ENCODE data around the gene KCNAB1.
"Not testable (repeated sequence)": the region's sequence is repeated elsewhere in the genome, so short reads cannot be mapped to it uniquely, and the experiment has no call there.

KCNAB1 gene

DNA sequence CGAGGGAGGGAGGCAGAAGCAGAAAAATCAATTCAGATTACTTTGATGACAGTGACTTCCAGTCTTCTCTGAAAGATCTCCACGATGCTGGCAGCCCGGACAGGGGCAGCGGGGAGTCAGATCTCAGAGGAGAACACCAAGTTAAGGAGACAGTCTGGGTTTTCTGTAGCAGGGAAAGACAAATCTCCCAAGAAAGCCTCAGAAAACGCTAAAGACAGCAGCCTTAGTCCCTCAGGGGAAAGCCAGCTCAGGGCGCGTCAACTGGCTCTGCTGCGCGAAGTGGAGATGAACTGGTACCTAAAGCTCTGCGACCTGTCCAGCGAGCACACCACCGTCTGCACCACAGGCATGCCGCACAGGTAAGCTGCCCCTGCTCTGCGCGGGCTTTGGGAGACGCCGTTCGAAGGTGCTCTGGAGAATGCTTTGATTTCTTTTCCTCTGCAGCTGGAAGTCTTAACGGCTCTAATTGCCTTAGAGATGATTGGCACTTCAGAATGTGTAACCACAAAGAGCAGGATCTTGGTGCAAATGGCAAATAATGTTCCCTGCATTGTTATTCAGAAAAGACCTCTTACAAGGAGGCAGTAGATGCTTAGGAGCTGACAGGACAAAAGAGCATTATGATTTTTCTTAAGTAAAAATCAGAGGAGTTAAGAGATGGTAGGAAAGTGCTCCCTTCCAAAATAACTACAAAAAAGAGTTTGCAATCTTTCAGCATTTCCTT lies at the start of gene KCNAB1:
Gene KCNAB1, plus strand, starts transcription at position 51 of the 724 bp plus-strand sequence.
- DNase-seq (ENCODE audit: low read depth in 3 of 3), result no peak

GRCh38 chr3:156071031-156071430 lies 49.3 kb upstream of the KCNAB1 start:
- DNase-seq (ENCODE audit: low read depth in 3 of 3), result no peak

DNA sequence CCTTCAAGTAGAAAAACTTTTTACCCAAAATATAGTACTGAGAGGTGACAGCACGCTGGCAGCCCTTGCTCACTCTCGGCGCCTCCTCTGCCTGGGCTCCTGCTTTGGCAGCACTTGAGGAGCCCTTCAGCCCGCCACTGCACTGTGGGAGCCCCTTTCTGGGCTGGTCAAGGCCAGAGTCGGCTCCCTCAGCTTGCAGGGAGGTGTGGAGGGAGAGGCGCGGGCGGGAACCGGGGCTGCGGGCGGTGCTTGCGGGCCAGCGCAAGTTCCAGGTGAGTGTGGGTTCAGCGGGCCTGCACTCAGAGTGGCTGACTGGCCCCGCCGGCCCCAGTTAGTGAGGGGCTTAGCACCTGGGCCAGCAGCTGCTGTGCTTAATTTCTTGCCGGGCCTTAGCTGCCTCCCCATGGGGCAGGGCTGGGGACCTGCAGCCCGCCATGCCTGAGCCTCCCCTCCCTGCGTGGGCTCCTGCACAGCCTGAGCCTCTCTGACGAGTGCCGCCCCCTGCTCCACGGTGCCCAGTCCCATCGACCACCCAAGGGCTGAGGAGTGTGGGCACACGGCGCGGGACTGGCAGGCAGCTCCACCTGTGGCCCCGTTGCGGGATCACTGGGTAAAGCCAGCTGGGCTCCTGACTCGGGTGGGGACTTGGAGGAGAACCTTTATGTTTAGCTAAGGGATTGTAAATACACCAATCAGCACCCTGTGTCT lies 47.3 kb upstream of the KCNAB1 start:
- DNase-seq (ENCODE audit: low read depth in 3 of 3), result not testable (repeated sequence)

DNA sequence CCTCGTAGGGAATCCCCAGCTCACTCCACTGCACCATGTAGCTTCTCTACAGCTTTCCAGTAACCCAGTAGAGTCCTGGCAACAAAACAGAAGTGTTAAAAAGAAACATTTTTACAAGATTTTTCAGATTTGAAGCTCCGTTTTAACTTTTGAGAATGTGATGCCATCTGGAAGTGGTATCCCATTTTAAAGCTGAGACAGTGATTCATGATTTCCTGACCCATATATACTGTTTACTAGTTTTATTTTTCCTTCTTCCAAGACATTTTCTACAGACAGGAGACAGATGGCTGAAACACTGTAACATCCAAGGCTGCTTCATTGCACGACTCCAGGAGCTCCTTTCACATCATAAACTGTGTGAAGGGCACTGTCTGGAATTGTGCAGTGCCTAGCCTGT lies 30.3 kb upstream of the KCNAB1 start:
- DNase-seq (ENCODE audit: low read depth in 3 of 3), result no peak

DNA sequence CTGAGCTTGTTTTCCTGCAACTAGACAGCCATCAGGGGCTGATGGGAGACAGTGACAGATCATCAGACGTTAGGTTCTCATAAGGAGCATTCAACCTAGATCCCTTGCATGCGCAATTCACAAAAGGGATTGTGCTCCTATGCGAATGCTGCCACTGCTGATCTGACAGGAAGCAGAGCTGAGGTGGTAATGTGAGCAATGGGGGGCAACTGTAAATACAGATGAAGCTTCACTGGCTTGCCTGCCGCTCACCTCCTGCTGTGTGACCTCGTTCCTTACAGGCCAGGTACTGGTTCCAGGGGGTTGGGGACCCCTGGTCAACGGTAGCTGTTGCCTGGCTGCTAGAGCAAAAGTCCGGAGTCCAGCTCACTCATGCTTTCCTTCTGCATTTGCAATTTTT lies 26.4 kb upstream of the KCNAB1 start:
- DNase-seq (ENCODE audit: low read depth in 3 of 3), result no peak

DNA sequence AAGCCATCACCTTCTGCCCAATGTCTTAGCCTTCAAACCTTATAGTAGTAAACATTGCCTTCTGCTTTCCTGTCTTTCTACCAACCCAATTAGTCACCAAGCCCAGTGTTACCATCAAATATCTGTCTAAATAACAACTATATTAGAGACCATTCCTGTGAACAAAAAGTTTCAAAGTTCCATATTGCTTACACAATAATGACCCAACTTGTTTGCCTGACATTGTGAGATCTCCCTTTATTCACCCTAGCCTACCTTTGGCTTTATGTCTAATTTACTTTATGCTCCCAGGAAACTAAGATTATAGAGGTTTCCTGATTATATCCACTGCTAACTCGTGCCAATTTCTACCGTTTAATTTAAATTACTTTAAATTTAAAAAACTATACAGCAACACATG lies 26.0 kb upstream of the KCNAB1 start:
- DNase-seq (ENCODE audit: low read depth in 3 of 3), result no peak

- DNase-seq (ENCODE audit: low read depth in 3 of 3), result not testable (repeated sequence)
Observed at GRCh38 chr3:156095652-156096051, 24.7 kb upstream of the KCNAB1 start.

DNA sequence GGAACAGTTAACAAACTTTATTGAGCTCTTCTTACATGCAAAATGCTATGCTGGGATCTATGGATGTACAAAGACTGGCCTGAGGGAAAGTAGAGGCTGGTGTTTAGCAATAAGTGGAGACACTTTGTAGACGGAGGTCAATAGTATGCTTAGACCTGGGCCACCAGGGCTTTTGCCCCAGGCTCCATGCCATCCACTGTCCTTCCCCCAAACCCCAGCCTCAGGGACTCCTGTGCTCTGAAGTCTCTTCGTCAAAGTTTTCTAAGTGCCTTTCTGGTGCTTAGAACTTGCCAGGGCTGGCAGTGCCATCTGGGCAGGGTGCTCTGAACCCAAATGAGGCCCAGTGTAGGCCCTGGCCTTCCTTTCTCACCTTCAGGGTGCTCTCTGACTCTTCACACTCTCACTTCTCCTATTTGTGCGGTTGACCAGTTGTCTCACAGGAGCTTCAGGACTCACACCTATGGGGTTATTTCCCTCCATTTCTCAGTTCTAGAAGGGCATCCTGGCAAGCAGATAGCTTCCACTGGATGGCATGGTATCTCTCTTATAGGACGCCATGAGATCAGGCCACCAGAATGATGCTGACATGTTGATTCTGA lies 21.8 kb upstream of the KCNAB1 start:
- DNase-seq (ENCODE audit: low read depth in 3 of 3), result no peak

DNA sequence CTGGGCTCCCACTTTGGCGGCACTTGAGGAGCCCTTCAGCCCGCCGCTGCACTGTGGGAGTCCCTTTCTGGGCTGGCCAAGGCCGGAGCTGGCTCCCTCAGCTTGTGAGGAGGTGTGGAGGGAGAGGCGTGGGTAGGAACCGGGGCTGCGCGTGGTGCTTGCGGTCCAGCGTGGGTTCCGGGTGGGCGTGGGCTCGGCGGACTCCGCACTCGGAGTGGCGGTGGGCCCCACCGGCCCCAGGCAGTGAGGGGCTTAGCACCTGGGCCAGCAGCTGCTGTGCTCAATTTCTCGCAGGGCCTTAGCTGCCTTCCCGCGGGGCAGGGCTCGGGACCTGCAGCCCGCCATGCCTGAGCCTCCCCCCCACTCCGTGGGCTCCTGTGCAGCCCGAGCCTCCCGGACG lies 21.0 kb upstream of the KCNAB1 start:
- not testable (repeated sequence) for DNase-seq (ENCODE audit: low read depth in 3 of 3)

DNA sequence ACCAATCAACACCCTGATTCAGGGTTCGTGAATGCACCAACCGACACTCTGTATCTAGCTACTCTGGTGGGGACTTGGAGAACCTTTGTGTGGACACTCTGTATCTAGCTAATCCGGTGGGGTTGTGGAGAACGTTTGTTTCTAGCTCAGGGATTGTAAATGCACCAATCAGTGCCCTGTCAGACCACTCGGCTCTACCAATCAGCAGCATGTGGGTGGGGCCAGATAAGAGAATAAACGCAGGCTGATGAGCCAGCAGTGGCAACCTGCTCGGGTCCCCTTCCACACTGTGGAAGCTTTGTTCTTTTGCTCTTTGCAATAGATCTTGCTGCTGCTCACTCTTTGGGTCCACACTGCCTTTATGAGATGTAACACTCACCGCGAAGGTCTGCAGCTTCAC lies 20.4 kb upstream of the KCNAB1 start:
- DNase-seq (ENCODE audit: low read depth in 3 of 3), result not testable (repeated sequence)

DNA sequence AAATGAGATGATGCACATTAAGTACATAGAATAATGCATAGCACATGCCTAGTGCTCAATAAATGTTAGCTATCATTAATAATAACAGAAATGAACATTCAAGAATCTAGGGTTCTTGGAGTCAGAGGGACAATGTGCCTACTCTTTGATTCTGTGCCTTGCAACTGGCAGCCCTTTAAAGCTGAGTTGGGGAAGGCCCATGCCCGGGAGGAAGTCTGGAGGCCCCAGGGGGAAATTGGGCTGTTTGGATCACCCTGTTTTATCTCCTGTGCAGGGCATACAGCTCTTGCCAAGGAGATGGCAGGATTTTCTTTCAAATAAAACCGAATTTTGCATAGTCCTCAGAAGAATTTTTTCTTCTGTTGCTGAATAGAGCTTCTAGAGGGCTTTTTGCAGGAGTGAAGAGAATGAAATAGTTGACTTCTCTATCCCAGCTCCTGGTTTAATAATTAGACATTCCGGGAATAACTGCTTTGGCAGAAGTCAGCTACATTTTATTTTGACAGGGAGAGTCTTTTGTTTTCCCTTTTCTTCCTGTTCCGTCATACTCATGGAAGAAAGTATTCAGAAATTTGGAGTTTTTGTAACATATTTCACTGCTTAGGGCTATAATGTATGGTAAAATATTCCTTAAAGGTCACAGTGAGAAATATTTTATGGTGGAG lies 18.0 kb upstream of the KCNAB1 start:
- DNase-seq (ENCODE audit: low read depth in 3 of 3), result no peak

DNA sequence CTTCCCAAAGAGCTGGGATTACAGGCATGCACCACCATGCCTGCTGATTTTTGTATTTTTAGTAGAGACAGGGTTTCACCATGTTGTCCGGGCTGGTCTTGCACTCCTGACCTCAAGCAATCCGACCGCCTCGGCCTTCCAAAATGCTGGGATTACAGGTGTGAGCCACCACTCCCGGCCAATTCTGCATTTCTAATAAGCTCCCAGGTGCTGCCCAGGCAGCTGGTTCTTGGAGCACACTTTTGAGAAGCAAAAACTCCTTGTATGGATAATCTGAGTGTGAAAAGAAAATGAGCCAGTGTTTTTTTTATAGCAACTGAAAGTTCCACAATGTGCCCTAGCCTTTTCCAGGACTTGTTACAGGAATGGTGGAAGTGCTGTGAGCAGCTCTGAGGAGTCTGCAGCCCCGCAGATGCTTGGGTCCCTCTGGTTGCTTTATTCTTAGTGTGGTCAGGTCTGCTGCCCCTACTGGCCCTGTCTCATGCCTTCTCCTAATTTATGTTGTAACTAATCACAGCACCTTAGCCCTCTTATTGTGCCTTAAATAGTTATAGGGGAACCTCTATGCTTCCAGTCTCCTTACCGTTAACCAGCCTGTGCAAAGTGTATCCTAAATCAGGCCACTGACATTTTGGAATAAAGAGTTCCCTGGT lies 13.5 kb upstream of the KCNAB1 start:
- no peak for DNase-seq (ENCODE audit: low read depth in 3 of 3)

GRCh38 chr3:156107504-156107903 lies 12.9 kb upstream of the KCNAB1 start:
- no peak for DNase-seq (ENCODE audit: low read depth in 3 of 3)

- no peak for DNase-seq (ENCODE audit: low read depth in 3 of 3)
Observed at GRCh38 chr3:156108616-156109015, 11.8 kb upstream of the KCNAB1 start.

DNA sequence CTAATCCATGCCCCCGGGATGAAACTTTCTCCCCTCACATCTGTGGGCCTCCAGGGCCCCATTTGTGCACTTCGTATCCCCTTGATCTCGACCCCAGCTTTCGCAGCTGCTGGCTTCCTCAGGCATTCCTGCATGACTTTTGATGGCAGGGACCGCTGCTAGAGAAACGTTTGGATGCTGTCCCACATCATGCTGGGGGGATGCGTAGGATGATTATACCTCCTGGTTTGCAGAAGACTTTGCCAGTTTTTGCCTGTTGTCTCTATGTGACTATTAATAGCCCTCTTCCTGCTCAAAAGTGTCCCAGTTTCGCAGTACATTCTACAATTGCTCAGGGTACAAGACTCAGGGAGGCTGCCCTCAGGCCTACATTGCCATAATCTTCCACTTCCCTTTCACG lies 10.4 kb upstream of the KCNAB1 start:
- DNase-seq (ENCODE audit: low read depth in 3 of 3), result no peak

DNA sequence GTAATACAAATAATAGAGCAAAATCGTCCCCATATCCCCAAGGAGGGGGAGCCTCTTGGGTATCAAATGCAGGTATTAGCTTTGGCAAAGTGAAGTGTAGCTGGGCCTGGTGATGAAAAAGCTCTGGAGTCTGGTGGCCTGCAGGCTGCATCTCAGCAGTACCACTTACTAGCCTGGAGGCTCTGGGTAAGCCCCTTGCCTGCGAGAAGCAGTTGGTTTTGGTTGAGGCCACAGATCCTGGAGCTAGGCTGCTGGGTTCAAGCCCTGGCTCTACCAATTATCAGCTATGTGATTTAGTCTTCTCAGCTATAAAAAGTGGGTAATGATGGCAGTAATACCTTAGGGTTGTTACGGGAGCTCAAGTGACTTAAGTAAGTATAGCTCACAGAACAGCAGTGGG lies 6.1 kb downstream of the KCNAB1 start:
- DNase-seq (ENCODE audit: low read depth in 3 of 3), result no peak

DNA sequence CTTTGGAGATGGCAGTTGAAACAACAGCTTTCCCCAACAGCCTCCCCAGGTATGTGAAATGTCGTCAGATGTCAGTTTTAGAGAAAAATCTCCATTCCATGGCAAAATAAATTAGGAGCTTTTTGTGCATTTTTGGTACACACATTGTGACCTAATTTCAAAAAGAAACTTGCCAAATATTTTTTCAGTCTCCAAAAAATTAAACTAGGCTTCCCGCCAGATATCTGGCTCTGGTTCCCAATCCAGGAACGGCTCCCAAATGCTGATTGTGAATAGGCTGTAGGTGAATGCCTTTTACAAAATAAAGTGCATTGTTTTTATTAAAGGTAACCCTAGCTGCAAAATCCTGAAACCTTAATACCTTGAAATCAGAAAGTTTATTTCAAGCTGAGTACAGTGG lies 10.9 kb downstream of the KCNAB1 start:
- no peak for DNase-seq (ENCODE audit: low read depth in 3 of 3)

DNA sequence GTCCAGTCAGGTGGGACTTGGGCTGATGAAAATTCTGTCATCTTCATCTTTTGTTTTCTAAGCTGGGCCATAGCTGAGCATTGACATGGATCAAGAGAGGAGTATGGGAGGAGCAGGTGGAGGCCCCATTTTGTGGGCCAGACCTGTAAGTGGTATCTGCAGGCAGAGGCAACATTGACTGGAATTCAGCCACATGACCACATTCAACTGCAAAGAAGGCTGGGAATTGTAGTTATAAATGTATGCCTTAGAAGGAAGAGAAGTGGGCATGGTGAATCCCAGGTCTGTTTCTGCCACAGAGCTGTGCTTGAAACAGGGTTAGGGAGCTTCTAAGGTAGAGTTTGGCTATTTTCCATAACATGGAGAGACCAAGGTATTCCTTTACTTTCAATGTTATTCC lies 11.4 kb downstream of the KCNAB1 start:
- DNase-seq (ENCODE audit: low read depth in 3 of 3), result no peak

DNA sequence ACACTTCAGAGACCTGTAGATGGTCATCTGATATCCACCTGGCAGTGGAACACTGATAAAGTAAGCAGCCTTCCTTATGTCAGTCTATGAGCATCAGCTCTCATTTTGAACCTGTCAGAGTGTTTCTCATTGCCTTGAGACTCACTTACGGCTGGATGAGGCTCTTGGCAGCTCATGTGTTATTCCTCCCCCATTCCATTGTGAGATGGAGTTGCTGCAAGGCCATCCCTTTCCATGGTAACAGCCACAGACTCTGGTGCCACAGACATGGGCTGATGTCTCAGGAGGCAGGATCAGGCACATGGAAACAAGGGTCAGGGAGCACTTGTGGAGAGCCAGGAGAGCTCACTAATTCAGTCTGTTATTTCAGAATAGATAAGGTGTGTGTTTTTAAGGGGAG lies 11.9 kb downstream of the KCNAB1 start:
- DNase-seq (ENCODE audit: low read depth in 3 of 3), result no peak

DNA sequence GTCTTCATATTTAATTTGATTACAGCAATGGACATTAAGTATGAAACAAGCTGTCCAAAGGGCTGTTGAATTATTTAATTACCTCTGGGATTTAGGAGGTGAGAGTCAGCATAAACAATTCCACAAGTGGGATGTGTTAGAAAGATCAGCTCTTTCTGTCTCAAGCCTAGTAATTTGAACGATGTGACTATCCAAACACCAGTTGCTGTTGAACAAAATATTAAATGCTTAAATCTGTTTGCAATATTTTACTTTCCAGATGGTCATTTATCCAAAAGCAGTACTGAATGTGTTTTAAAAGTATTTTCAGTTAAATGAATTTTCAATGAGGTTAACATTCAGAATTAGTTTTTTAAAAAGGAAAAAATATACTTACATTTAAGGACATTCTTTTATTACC lies 12.7 kb downstream of the KCNAB1 start:
- DNase-seq (ENCODE audit: low read depth in 3 of 3), result no peak

- DNase-seq (ENCODE audit: low read depth in 3 of 3), result no peak
Observed at GRCh38 chr3:156135921-156136638, 15.7 kb downstream of the KCNAB1 start.
